Measurements from ENCODE around the gene GLYATL2. TPM values are rescaled to one million over a fixed set of nuclear protein-coding genes. Genes with fewer than 3 reads are reported as not detected.

The GLYATL2 gene
- total and polyA plus RNA-seq, 2 of the 13 experiments (the other 11 are each of a cell fraction or from before 2014, with no cell fraction given), result not detected

DNA sequence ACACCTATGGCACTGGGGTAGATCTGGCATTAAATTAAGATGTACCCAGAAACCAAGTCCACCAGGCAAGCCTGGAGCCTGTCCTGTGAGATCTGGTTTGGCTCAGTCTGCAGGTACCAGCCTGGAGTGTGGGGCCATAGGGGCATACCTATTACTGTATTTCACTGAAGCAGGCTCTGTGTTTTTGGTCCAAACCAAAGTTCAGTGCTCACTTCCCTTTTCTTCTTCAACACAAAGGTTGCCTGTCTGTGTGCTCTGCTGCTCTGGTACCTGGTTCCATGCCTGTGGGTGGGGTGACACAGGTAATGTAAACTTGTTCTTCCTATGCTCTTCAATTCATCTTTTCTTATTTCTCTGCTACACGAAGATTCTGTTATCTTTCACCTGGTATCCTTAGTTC lies 19.8 kb upstream of the GLYATL2 start:
- H2AFZ ChIP-seq (ENCODE audit: low read length), result no peak overlapping the region
- peaks cover 5% of the 10 kb centered on the region; the same call in 1 of the 2 replicates for H3K9me3 ChIP-seq (ENCODE audit: low read length)
- TF ChIP-seq, protein P1, sequence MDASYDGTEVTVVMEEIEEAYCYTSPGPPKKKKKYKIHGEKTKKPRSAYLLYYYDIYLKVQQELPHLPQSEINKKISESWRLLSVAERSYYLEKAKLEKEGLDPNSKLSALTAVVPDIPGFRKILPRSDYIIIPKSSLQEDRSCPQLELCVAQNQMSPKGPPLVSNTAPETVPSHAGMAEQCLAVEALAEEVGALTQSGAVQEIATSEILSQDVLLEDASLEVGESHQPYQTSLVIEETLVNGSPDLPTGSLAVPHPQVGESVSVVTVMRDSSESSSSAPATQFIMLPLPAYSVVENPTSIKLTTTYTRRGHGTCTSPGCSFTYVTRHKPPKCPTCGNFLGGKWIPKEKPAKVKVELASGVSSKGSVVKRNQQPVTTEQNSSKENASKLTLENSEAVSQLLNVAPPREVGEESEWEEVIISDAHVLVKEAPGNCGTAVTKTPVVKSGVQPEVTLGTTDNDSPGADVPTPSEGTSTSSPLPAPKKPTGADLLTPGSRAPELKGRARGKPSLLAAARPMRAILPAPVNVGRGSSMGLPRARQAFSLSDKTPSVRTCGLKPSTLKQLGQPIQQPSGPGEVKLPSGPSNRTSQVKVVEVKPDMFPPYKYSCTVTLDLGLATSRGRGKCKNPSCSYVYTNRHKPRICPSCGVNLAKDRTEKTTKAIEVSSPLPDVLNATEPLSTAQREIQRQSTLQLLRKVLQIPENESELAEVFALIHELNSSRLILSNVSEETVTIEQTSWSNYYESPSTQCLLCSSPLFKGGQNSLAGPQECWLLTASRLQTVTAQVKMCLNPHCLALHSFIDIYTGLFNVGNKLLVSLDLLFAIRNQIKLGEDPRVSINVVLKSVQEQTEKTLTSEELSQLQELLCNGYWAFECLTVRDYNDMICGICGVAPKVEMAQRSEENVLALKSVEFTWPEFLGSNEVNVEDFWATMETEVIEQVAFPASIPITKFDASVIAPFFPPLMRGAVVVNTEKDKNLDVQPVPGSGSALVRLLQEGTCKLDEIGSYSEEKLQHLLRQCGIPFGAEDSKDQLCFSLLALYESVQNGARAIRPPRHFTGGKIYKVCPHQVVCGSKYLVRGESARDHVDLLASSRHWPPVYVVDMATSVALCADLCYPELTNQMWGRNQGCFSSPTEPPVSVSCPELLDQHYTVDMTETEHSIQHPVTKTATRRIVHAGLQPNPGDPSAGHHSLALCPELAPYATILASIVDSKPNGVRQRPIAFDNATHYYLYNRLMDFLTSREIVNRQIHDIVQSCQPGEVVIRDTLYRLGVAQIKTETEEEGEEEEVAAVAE (CRISPR knock-in tag; IDR thresholded peaks at IDR 0.05; ENCODE audit: borderline replicate concordance), result no peak
- FAIRE-seq, result no peak
- no peak for ATAC-seq
- POLR2A ChIA-PET, result no interaction called here
- H3K4me1 ChIP-seq (ENCODE audit: insufficient read depth, low read length), result no peaks in the 10 kb centered on the region
- H3K27me3 ChIP-seq (ENCODE audit: control insufficient read depth in 1 of 2, insufficient read depth in 2 of 2, low read length in 2 of 2), result no peaks in the 10 kb centered on the region
- BruUV-seq (replicated peaks), result no TSS peak
- in situ Hi-C loops (cut with HindIII; ENCODE audit: extremely low pct_ligation_motif_present, low pct_unique_long_range_greater_than_20kb), result no loop called here
- no peak overlapping the region for H3K27ac ChIP-seq (ENCODE audit: extremely low read length, insufficient read depth, low read length)
- no peak overlapping the region for H3K4me2 ChIP-seq (ENCODE audit: low read depth, low read length)
- 0% methylated on average over 1 of the region's 1 CpG for WGBS (ENCODE audit: low lambda C conversion rate)
- H4K20me1 ChIP-seq (ENCODE audit: insufficient read depth, low read length), result no peaks in the 10 kb centered on the region
- no peak overlapping the region for H3K4me3 ChIP-seq (replicated peaks in 1 of 3; ENCODE audit: insufficient read depth in 1 of 3, low read depth in 2 of 3, low read length in 3 of 3)
- no peaks in the 10 kb centered on the region for H3K36me3 ChIP-seq (replicated peaks in 1 of 2; ENCODE audit: control insufficient read depth in 1 of 2, insufficient read depth in 2 of 2, low read length in 2 of 2)
- CTCF ChIA-PET (ENCODE audit: low intra/inter-chr PET ratio, low total read pairs), result no interaction called here
- no peak for DNase-seq (ENCODE audit: low spot score)
- H3K79me2 ChIP-seq (ENCODE audit: insufficient read depth, low read length), result no peaks in the 10 kb centered on the region
- no peak overlapping the region for H3K9ac ChIP-seq (ENCODE audit: insufficient read depth, low read depth, low read length)
- intact Hi-C loops (cut with micrococcal nuclease; ENCODE audit: unreplicated experiment), result no loop called here

DNA sequence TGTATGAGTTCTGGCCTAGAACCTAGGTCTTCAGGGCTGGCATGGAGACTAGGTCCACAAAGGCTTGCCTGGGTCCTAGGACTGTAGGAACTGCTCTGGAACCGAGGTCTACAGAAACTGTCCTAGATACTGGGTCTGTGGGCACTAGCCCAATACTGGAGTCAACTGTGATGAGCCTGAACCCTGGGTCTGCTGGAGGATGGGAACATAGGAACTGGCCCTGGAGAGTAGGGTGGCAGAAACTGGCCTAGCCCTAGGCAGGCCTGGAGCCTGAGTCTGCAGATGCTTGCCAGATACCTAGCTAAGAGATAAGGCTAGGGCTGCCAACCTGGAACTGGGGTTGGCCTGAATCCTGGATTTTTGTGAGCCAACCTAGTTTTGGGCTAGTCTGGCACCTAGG lies 19.2 kb upstream of the GLYATL2 start:
- Histone ChIP-seq H3K79me2 (ENCODE audit: insufficient read depth, low read length) (no peaks in the 10 kb centered on the region), H3K9me3 (ENCODE audit: low read length) (peaks cover 5% of the 10 kb centered on the region; the same call in 1 of the 2 replicates), H3K36me3 (replicated peaks in 1 of 2; ENCODE audit: control insufficient read depth in 1 of 2, insufficient read depth in 2 of 2, low read length in 2 of 2) (no peaks in the 10 kb centered on the region), H3K4me1 (ENCODE audit: insufficient read depth, low read length) (no peaks in the 10 kb centered on the region), H3K4me2 (ENCODE audit: low read depth, low read length) (no peak overlapping the region), H3K27ac (ENCODE audit: extremely low read length, insufficient read depth, low read length) (no peak overlapping the region), H3K9ac (ENCODE audit: insufficient read depth, low read depth, low read length) (no peak overlapping the region), H3K27me3 (ENCODE audit: control insufficient read depth in 1 of 2, insufficient read depth in 2 of 2, low read length in 2 of 2) (no peaks in the 10 kb centered on the region), H4K20me1 (ENCODE audit: insufficient read depth, low read length) (no peaks in the 10 kb centered on the region), H2AFZ (ENCODE audit: low read length) (no peak overlapping the region), H3K4me3 (replicated peaks in 1 of 3; ENCODE audit: insufficient read depth in 1 of 3, low read depth in 2 of 3, low read length in 3 of 3) (no peak overlapping the region)
- intact Hi-C loops (cut with micrococcal nuclease; ENCODE audit: unreplicated experiment), result no loop called here
- ATAC-seq (no peak), FAIRE-seq (no peak), DNase-seq (ENCODE audit: low spot score) (no peak)
- ChIA-PET CTCF (ENCODE audit: low intra/inter-chr PET ratio, low total read pairs) (no interaction called here), POLR2A (no interaction called here)
- BruUV-seq (replicated peaks), result no TSS peak
- WGBS (ENCODE audit: low lambda C conversion rate), result 0% methylated on average over 1 of the region's 1 CpG
- in situ Hi-C loops (cut with HindIII; ENCODE audit: extremely low pct_ligation_motif_present, low pct_unique_long_range_greater_than_20kb), result no loop called here
- TF ChIP-seq ZBTB42 (CRISPR knock-in tag; IDR thresholded peaks at IDR 0.05), result no peak
- no peak for TF ChIP-seq ZNF430 (CRISPR knock-in tag; IDR thresholded peaks at IDR 0.05)
- no peak for TF ChIP-seq TBL1XR1 (IDR thresholded peaks at IDR 0.05; ENCODE audit: borderline replicate concordance, low read length, partially characterized antibody)
- no peak for TF ChIP-seq RELA (CRISPR knock-in tag; IDR thresholded peaks at IDR 0.05)
- TF ChIP-seq ZZZ3 (CRISPR knock-in tag; IDR thresholded peaks at IDR 0.05; ENCODE audit: borderline replicate concordance), result no peak
- TF ChIP-seq GABPB1 (CRISPR knock-in tag; IDR thresholded peaks at IDR 0.05), result no peak
- TF ChIP-seq FOXA3 (CRISPR knock-in tag; IDR thresholded peaks at IDR 0.05), result no peak
- TF ChIP-seq ZNF10 (CRISPR knock-in tag; IDR thresholded peaks at IDR 0.05; ENCODE audit: borderline replicate concordance, low read depth), result no peak
- TF ChIP-seq ZMAT3 (CRISPR knock-in tag; conservative IDR thresholded peaks at IDR 0.05), result no peak
- TF ChIP-seq, protein P2, sequence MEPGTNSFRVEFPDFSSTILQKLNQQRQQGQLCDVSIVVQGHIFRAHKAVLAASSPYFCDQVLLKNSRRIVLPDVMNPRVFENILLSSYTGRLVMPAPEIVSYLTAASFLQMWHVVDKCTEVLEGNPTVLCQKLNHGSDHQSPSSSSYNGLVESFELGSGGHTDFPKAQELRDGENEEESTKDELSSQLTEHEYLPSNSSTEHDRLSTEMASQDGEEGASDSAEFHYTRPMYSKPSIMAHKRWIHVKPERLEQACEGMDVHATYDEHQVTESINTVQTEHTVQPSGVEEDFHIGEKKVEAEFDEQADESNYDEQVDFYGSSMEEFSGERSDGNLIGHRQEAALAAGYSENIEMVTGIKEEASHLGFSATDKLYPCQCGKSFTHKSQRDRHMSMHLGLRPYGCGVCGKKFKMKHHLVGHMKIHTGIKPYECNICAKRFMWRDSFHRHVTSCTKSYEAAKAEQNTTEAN (CRISPR knock-in tag; conservative IDR thresholded peaks at IDR 0.05), result no peak
- TF ChIP-seq SRSF9 (IDR thresholded peaks at IDR 0.05; ENCODE audit: borderline replicate concordance, insufficient read depth, low read depth, low read length, poor library complexity, severe bottlenecking), result no peak
- TF ChIP-seq NFKBIZ (CRISPR knock-in tag; IDR thresholded peaks at IDR 0.05), result no peak
- TF ChIP-seq MYC (CRISPR knock-in tag; IDR thresholded peaks at IDR 0.05; ENCODE audit: borderline replicate concordance), result no peak
- no peak for TF ChIP-seq HOXA7 (CRISPR knock-in tag; IDR thresholded peaks at IDR 0.05)
